A673 (cell line): ENCODE results near the gene TTC12. TPM values are rescaled to one million over a fixed set of nuclear protein-coding genes. Genes with fewer than 3 reads are reported as not detected.

Experiments used
- BruUV-seq: library from RNA; stranded (reverse); fragments of 400-500 nt; replicated peaks from 2 replicates; lab custom pipeline; 2021; lab: Mats Ljungman, UMichigan
- CTCF ChIA-PET: fragments of 300-600 bp; sonication (Branson Sonifier 250); formaldehyde crosslinking; loops from one replicate; lab custom pipeline; 2022; ENCODE audit warnings: antibody characterized with exemption; lab: Charles Lee
- POLR2A ChIA-PET: fragments of 300-600 bp; sonication (Branson Sonifier 250); formaldehyde crosslinking; loops from one replicate; lab custom pipeline; 2022; ENCODE audit warnings: antibody characterized with exemption; ENCODE audit not compliant: low non-redundant PET; lab: Charles Lee
- DNase-seq: peaks from one replicate; pipeline ENCODE4 v3.0.0-alpha.2; 2015; ENCODE audit warnings: low spot score
- H3K27ac ChIP-seq: fragments of 200-600 bp; sonication (generic); 2 replicates; pipeline ENCODE4 v1.5.1; 2016; ENCODE audit warnings: mixed run types, low read depth, mild to moderate bottlenecking, mixed read lengths, antibody characterized with exemption, low read length; ENCODE audit not compliant: poor library complexity, severe bottlenecking
- H3K27me3 ChIP-seq: fragments of 200-600 bp; sonication (generic); replicated peaks from 2 replicates; pipeline ENCODE4 v1.6.1; 2017; ENCODE audit warnings: mixed run types, low read depth, mild to moderate bottlenecking, mixed read lengths, antibody characterized with exemption, low read length; ENCODE audit not compliant: insufficient read depth, poor library complexity
- H3K36me3 ChIP-seq: fragments of 200-600 bp; sonication (generic); 2 replicates; pipeline ENCODE4 v1.6.1; 2016; ENCODE audit warnings: mixed run types, mild to moderate bottlenecking, mixed read lengths, antibody characterized with exemption, low read length; ENCODE audit not compliant: insufficient read depth, poor library complexity, severe bottlenecking
- H3K4me1 ChIP-seq: fragments of 200-600 bp; sonication (generic); 2 replicates; pipeline ENCODE4 v1.6.1; 2017; ENCODE audit warnings: mixed run types, mild to moderate bottlenecking, mixed read lengths, antibody characterized with exemption, low read length; ENCODE audit not compliant: insufficient read depth, poor library complexity, severe bottlenecking
- H3K4me3 ChIP-seq: fragments of 200-600 bp; sonication (generic); 2 replicates; pipeline ENCODE4 v1.5.1; 2016; ENCODE audit warnings: low read depth, mixed run types, mild to moderate bottlenecking, mixed read lengths, low read length; ENCODE audit not compliant: poor library complexity, severe bottlenecking
- H3K9me3 ChIP-seq: fragments of 200-600 bp; sonication (generic); 2 replicates; pipeline ENCODE4 v1.6.1; 2016; ENCODE audit warnings: mixed run types, low read depth, mild to moderate bottlenecking, mixed read lengths, antibody characterized with exemption, low read length; ENCODE audit not compliant: poor library complexity, severe bottlenecking
- EZH2 ChIP-seq: fragments of 200-600 bp; sonication (generic); IDR thresholded peaks from 2 replicates; pipeline ENCODE4 v1.6.1; 2017; ENCODE audit warnings: borderline replicate concordance, low read depth, mild to moderate bottlenecking, mixed read lengths, antibody characterized with exemption, low read length; ENCODE audit not compliant: poor library complexity, severe bottlenecking
- intact Hi-C: fragments of 100-400 bp; cut with micrococcal nuclease; formaldehyde crosslinking; loops from one replicate; pipeline ENCODE4 v1.10.0; 2022; ENCODE audit not compliant: unreplicated experiment
- total RNA-seq: library from RNA; stranded (reverse); gene quantifications from 2 replicates; pipeline ENCODE4 v1.2.3, GENCODE V29; 2021
- TF ChIP-seq, protein P1 (sequence below): fragments of 300-800, 200-600 bp; sonication (generic); conservative IDR thresholded peaks from 2 replicates; pipeline ENCODE4 v1.5.1; 2017; ENCODE audit warnings: low read depth, mild to moderate bottlenecking, antibody characterized with exemption, low read length, moderate library complexity, mixed read lengths

Gene TTC12
- total RNA-seq, 1 experiment from 2014 or later = not detected

GRCh38 chr11:113350336-113351067 is 36.1 kb downstream of the TTC12 start:
- H3K27me3 ChIP-seq = no peaks in the 10 kb centered on the region
- TF ChIP-seq, protein P1, sequence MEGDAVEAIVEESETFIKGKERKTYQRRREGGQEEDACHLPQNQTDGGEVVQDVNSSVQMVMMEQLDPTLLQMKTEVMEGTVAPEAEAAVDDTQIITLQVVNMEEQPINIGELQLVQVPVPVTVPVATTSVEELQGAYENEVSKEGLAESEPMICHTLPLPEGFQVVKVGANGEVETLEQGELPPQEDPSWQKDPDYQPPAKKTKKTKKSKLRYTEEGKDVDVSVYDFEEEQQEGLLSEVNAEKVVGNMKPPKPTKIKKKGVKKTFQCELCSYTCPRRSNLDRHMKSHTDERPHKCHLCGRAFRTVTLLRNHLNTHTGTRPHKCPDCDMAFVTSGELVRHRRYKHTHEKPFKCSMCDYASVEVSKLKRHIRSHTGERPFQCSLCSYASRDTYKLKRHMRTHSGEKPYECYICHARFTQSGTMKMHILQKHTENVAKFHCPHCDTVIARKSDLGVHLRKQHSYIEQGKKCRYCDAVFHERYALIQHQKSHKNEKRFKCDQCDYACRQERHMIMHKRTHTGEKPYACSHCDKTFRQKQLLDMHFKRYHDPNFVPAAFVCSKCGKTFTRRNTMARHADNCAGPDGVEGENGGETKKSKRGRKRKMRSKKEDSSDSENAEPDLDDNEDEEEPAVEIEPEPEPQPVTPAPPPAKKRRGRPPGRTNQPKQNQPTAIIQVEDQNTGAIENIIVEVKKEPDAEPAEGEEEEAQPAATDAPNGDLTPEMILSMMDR = no peak
- TF ChIP-seq EZH2 = no peak
- no TSS peak for BruUV-seq
- no peak overlapping the region for H3K27ac ChIP-seq
- ChIA-PET CTCF (no interaction called here), POLR2A (no interaction called here)
- H3K4me1 ChIP-seq = peaks cover 3% of the 10 kb centered on the region
- DNase-seq = no peak
- intact Hi-C loops = no loop called here
- H3K36me3 ChIP-seq = no peaks in the 10 kb centered on the region
- H3K9me3 ChIP-seq = no peaks in the 10 kb centered on the region
- H3K4me3 ChIP-seq = no peak overlapping the region

DNA sequence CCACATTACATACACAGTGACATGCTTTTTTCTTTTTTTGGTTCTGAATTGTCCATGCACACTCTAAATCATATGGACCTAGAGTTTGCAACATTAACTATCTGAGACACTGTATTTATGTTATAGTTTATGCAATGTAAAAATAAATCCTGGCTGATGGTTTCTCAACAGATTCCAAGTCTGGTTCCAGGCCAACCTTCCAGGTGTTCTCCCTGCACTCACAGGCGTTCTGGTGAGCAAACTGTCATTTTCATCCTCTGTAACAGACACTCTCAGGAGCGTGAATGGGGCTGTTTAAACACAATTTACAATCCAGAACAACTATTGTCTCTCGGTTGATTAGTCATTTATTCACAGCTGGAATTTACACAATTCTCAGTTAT is 36.7 kb downstream of the TTC12 start:
- no peak for DNase-seq
- no peak for TF ChIP-seq EZH2
- TF ChIP-seq, protein P1 = no peak
- ChIA-PET CTCF (no interaction called here), POLR2A (no interaction called here)
- Histone ChIP-seq H3K27me3 (no peaks in the 10 kb centered on the region), H3K36me3 (no peaks in the 10 kb centered on the region), H3K27ac (no peak overlapping the region), H3K4me3 (no peak overlapping the region), H3K4me1 (peaks cover 3% of the 10 kb centered on the region), H3K9me3 (no peaks in the 10 kb centered on the region)
- intact Hi-C loops = no loop called here
- no TSS peak for BruUV-seq

- Histone ChIP-seq H3K4me1 (peaks cover 3% of the 10 kb centered on the region), H3K27ac (no peak overlapping the region), H3K4me3 (no peak overlapping the region), H3K36me3 (no peaks in the 10 kb centered on the region), H3K9me3 (no peaks in the 10 kb centered on the region), H3K27me3 (no peaks in the 10 kb centered on the region)
- POLR2A ChIA-PET = no interaction called here
- CTCF ChIA-PET = no interaction called here
- no TSS peak for BruUV-seq
- intact Hi-C loops = no loop called here
- DNase-seq = no peak
- TF ChIP-seq, protein P1 = no peak
- no peak for TF ChIP-seq EZH2
Measured at GRCh38 chr11:113351480-113351879, 37.1 kb downstream of the TTC12 start.
